Stimulated activated CD4-positive, alpha-beta T cell treated with anti-CD3 and anti-CD28 coated beads, Interleukin-1b, Interleukin-23, amount 100 ng/mL, for 1 hour (primary cell): ENCODE data around the gene TSPAN18.

ENCODE experiments used
- DNase-seq, 2 donors: peaks; one replicate each; pipeline ENCODE4 v3.0.0-alpha.2; 2020; ENCODE audit warnings: low read depth in 2 of 2

TSPAN18 gene

DNA sequence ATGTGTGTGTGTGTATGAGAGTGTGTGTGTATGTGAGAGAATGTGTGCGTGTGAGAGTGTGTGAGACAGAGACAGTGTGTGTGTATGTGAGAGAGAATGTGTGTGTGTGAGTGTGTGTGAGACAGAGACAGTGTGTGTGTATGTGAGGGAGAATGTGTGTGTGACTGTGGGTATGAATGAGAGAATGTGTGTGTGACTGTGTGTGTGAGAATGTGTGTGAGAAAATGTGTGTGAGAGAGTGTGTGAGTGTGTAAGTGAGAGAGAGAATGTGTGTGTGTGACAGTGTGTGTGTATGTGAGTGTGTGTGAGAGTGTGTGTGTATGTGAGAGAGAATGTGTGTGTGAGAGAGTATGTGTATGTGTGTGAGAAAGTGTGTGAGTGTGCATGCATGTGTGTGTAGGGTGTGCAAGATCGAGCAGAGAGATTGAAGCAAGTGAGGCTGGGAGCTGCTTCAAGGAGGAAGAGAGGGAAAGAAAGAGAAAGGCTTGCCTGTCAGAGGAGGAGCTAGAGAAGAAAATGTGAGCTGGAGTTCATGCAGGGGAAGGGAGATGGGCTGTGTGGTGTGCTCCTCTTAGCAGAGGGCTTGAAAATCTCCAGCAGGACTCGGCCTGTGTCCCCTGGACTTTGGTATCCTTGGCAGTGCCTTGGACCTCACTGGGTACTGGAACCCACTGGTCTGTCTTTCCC, 251.7 kb downstream of the TSPAN18 start:
- no peak for DNase-seq

- DNase-seq, result no peak
Observed at GRCh38 chr11:44978961-44979331, 252.2 kb downstream of the TSPAN18 start.

GRCh38 chr11:44979543-44980399, 253.0 kb downstream of the TSPAN18 start:
- no peak for DNase-seq

GRCh38 chr11:44980533-44981427, 254.0 kb downstream of the TSPAN18 start:
- no peak for DNase-seq
